HepG2 (cell line): ENCODE results near the gene NAV2. TPM values are rescaled to one million over a fixed set of nuclear protein-coding genes. Genes with fewer than 3 reads are reported as not detected.

Experiments
- FOXC1 ChIP-seq: sonication (generic); formaldehyde crosslinking; IDR thresholded peaks from 2 replicates; pipeline ENCODE4 v1.8.0; 2022; ENCODE audit warnings: mild to moderate bottlenecking, missing genetic modification reagents, borderline replicate concordance
- FOXO1 ChIP-seq: sonication (generic); formaldehyde crosslinking; IDR thresholded peaks from 2 replicates; pipeline ENCODE4 v1.4.0; 2020; ENCODE audit warnings: missing genetic modification reagents
- HOXA9 ChIP-seq: sonication (generic); formaldehyde crosslinking; IDR thresholded peaks from 2 replicates; pipeline ENCODE4 v1.8.1; 2022; ENCODE audit warnings: missing genetic modification reagents, mild to moderate bottlenecking, moderate library complexity, borderline replicate concordance
- MLLT10 ChIP-seq: sonication (generic); formaldehyde crosslinking; IDR thresholded peaks from 2 replicates; pipeline ENCODE4 v1.4.0; 2020; ENCODE audit warnings: missing genetic modification reagents
- MTA3 ChIP-seq: sonication (generic); formaldehyde crosslinking; IDR thresholded peaks from 2 replicates; pipeline ENCODE4 v1.4.0; 2020; ENCODE audit warnings: missing genetic modification reagents
- NCOA2 ChIP-seq: sonication (generic); formaldehyde crosslinking; IDR thresholded peaks from 2 replicates; pipeline ENCODE4 v1.8.0; 2022; ENCODE audit warnings: inconsistent platforms
- NONO ChIP-seq, 2 experiments: fragments of 450-650 bp in 1 of 2; sonication (generic) in 1 of 2; formaldehyde crosslinking in 1 of 2; IDR thresholded peaks in 1 of 2; conservative IDR thresholded peaks in 1 of 2; 2 replicates each; pipeline versions ENCODE4 v1.6.1 to v1.8.0; 2017 to 2022; ENCODE audit warnings: mild to moderate bottlenecking in 1 of 2, missing genetic modification reagents in 1 of 2, moderate library complexity in 1 of 2
- REXO4 ChIP-seq: sonication (generic); formaldehyde crosslinking; IDR thresholded peaks from 2 replicates; pipeline ENCODE4 v1.8.0; 2022; ENCODE audit warnings: missing genetic modification reagents, mild to moderate bottlenecking, borderline replicate concordance
- SNRNP70 ChIP-seq: fragments of 200-400 bp; formaldehyde crosslinking; IDR thresholded peaks from 2 replicates; pipeline ENCODE4 v1.6.1; 2017; ENCODE audit warnings: mild to moderate bottlenecking, low read depth, low read length, moderate library complexity
- TCF7 ChIP-seq: sonication (generic); IDR thresholded peaks from 2 replicates; pipeline ENCODE4 v1.6.1; 2016; ENCODE audit warnings: antibody characterized with exemption, low read depth
- THAP7 ChIP-seq: sonication (generic); formaldehyde crosslinking; IDR thresholded peaks from 2 replicates; pipeline ENCODE4 v1.8.1; 2023; ENCODE audit warnings: mild to moderate bottlenecking, missing genetic modification reagents
- U2AF1 ChIP-seq: fragments of 200-400 bp; formaldehyde crosslinking; optimal IDR thresholded peaks from 2 replicates; pipeline ENCODE3; 2017; ENCODE audit warnings: mild to moderate bottlenecking, low read depth, low read length
- YEATS2 ChIP-seq: sonication (generic); formaldehyde crosslinking; IDR thresholded peaks from 2 replicates; pipeline ENCODE4 v1.4.0; 2020; ENCODE audit warnings: missing genetic modification reagents, borderline replicate concordance
- ZBTB21 ChIP-seq: sonication (generic); formaldehyde crosslinking; IDR thresholded peaks from 2 replicates; pipeline ENCODE4 v1.4.0; 2020; ENCODE audit warnings: missing genetic modification reagents
- ZNF12 ChIP-seq: sonication (generic); formaldehyde crosslinking; IDR thresholded peaks from 2 replicates; pipeline ENCODE4 v1.5.0; 2020; ENCODE audit warnings: missing genetic modification reagents
- ZNF264 ChIP-seq: sonication (generic); formaldehyde crosslinking; IDR thresholded peaks from 2 replicates; pipeline ENCODE4 v1.4.0; 2020; ENCODE audit warnings: missing genetic modification reagents
- ZNF629 ChIP-seq: sonication (generic); formaldehyde crosslinking; conservative IDR thresholded peaks from 2 replicates; pipeline ENCODE4 v1.5.0; 2020; ENCODE audit warnings: missing genetic modification reagents
- ZNF724P ChIP-seq: sonication (generic); formaldehyde crosslinking; IDR thresholded peaks from 2 replicates; pipeline ENCODE4 v1.8.0; 2022; ENCODE audit warnings: missing genetic modification reagents, borderline replicate concordance
- ZNF761 ChIP-seq: sonication (generic); formaldehyde crosslinking; conservative IDR thresholded peaks from 2 replicates; pipeline ENCODE4 v1.4.0; 2020; ENCODE audit warnings: mild to moderate bottlenecking, missing genetic modification reagents
- ZNF775 ChIP-seq: sonication (generic); formaldehyde crosslinking; IDR thresholded peaks from 2 replicates; pipeline ENCODE4 v1.4.0; 2020; ENCODE audit warnings: missing genetic modification reagents, mild to moderate bottlenecking, moderate library complexity, borderline replicate concordance
- ZNF850 ChIP-seq: sonication (generic); formaldehyde crosslinking; conservative IDR thresholded peaks from 2 replicates; pipeline ENCODE4 v1.9.0; 2021; ENCODE audit warnings: mild to moderate bottlenecking, missing genetic modification reagents
- ZSCAN5A ChIP-seq: sonication (generic); formaldehyde crosslinking; IDR thresholded peaks from 2 replicates; pipeline ENCODE4 v1.8.0; 2022; ENCODE audit warnings: mild to moderate bottlenecking, missing genetic modification reagents, borderline replicate concordance
- polyA plus RNA-seq, 8 experiments: library from polyadenylated mRNA; depleted of rRNA in 3 of 8; stranded (reverse) in 7 of 8; unstranded in 1 of 8; fragments of >200 nt; fragmentation: Illumina TruSeq in 4 of 8; extraction: Trizol in 4 of 8; gene quantifications; 2 replicates each; pipeline versions ENCODE4 v1.2.1 to v1.2.3, GENCODE V29; 2011 to 2016; ENCODE audit warnings: low read depth in 4 of 8, missing spikeins in 1 of 8, mixed read lengths in 1 of 8; ENCODE audit not compliant: insufficient read depth in 1 of 8
- total RNA-seq, 5 experiments: library from RNA; depleted of rRNA; stranded (reverse); fragments of >200 nt; fragmentation: Illumina TruSeq; extraction: Trizol; gene quantifications; 2 replicates each; pipeline ENCODE4 v1.2.3, GENCODE V29; 2016; ENCODE audit warnings: low read depth in 1 of 5
- TF ChIP-seq, protein P1 (sequence below): sonication (generic); formaldehyde crosslinking; IDR thresholded peaks from 2 replicates; pipeline ENCODE4 v1.5.0; 2020; ENCODE audit warnings: mild to moderate bottlenecking, missing genetic modification reagents

Gene NAV2
- total and polyA plus RNA-seq, 2 of the 13 experiments (the other 11 are each of a cell fraction or from before 2014, with no cell fraction given), result 9.3 to 34.6 TPM

- TF ChIP-seq NONO (IDR thresholded peaks at IDR 0.05) (no peak), NONO (CRISPR knock-in tag; conservative IDR thresholded peaks at IDR 0.05) (no peak; the same call in 1 of the 2 replicates), ZBTB21 (no peak), FOXC1 (CRISPR knock-in tag) (no peak), HOXA9 (CRISPR knock-in tag) (no peak), YEATS2 (CRISPR knock-in tag) (no peak; the same call in 1 of the 2 replicates), NCOA2 (CRISPR knock-in tag) (peak; percentile 90), FOXO1 (CRISPR knock-in tag) (peak; percentile 36; the same call in 1 of the 2 replicates), ZNF850 (CRISPR knock-in tag) (no peak), REXO4 (CRISPR knock-in tag) (no peak), ZNF761 (no peak), MLLT10 (CRISPR knock-in tag) (no peak), ZNF724P (CRISPR knock-in tag) (no peak), ZSCAN5A (CRISPR knock-in tag) (no peak), TCF7 (peak; percentile 80), MTA3 (CRISPR knock-in tag) (no peak), ZNF775 (CRISPR knock-in tag) (no peak), U2AF1 (no peak), THAP7 (CRISPR knock-in tag) (no peak), ZNF12 (no peak; the same call in none of the 2 replicates), ZNF264 (CRISPR knock-in tag) (peak; percentile 98), ZNF629 (CRISPR knock-in tag) (no peak), SNRNP70 (no peak)
- TF ChIP-seq, protein P1, sequence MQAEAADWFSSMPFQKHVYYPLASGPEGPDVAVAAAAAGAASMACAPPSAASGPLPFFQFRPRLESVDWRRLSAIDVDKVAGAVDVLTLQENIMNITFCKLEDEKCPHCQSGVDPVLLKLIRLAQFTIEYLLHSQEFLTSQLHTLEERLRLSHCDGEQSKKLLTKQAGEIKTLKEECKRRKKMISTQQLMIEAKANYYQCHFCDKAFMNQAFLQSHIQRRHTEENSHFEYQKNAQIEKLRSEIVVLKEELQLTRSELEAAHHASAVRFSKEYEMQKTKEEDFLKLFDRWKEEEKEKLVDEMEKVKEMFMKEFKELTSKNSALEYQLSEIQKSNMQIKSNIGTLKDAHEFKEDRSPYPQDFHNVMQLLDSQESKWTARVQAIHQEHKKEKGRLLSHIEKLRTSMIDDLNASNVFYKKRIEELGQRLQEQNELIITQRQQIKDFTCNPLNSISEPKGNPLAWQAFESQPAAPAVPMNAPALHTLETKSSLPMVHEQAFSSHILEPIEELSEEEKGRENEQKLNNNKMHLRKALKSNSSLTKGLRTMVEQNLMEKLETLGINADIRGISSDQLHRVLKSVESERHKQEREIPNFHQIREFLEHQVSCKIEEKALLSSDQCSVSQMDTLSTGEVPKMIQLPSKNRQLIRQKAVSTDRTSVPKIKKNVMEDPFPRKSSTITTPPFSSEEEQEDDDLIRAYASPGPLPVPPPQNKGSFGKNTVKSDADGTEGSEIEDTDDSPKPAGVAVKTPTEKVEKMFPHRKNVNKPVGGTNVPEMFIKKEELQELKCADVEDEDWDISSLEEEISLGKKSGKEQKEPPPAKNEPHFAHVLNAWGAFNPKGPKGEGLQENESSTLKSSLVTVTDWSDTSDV (CRISPR knock-in tag), result no peak
Measured at GRCh38 chr11:19978668-19979518, 266.3 kb downstream of the NAV2 start (continued).
